GM19099 (cell line): ENCODE results near the gene PRKCE.

Experiments used
- POLR2A ChIP-seq: IDR thresholded peaks from 3 replicates; pipeline ENCODE4 v1.6.1; 2011; ENCODE audit warnings: low read depth; ENCODE audit not compliant: insufficient read length; ENCODE audit errors: extremely low read depth

The PRKCE gene

GRCh38 chr2:46177461-46178089, 526.1 kb downstream of the PRKCE start:
- TF ChIP-seq POLR2A, result no peak

GRCh38 chr2:46179037-46179621, 527.7 kb downstream of the PRKCE start:
- no peak for TF ChIP-seq POLR2A

GRCh38 chr2:46180189-46180588, 528.7 kb downstream of the PRKCE start:
- TF ChIP-seq POLR2A, result no peak

- no peak for TF ChIP-seq POLR2A
These were observed 529.8 kb downstream of the PRKCE start for GRCh38 chr2:46181306-46181705.

- TF ChIP-seq POLR2A, result no peak
These were observed 530.5 kb downstream of the PRKCE start for GRCh38 chr2:46181789-46182530.

- TF ChIP-seq POLR2A, result no peak
These were observed 532.0 kb downstream of the PRKCE start for GRCh38 chr2:46183426-46183825.

- no peak for TF ChIP-seq POLR2A
These were observed 533.5 kb downstream of the PRKCE start for GRCh38 chr2:46184794-46185583.

GRCh38 chr2:46187112-46187618, 535.7 kb downstream of the PRKCE start:
- no peak for TF ChIP-seq POLR2A

- TF ChIP-seq POLR2A, result no peak
These were observed 536.7 kb downstream of the PRKCE start for GRCh38 chr2:46188041-46188716.

GRCh38 chr2:46193356-46193755, 541.9 kb downstream of the PRKCE start:
- TF ChIP-seq POLR2A, result no peak

- TF ChIP-seq POLR2A, result no peak
These were observed 542.4 kb downstream of the PRKCE start for GRCh38 chr2:46193855-46194254.

- TF ChIP-seq POLR2A, result no peak
These were observed 543.4 kb downstream of the PRKCE start for GRCh38 chr2:46194856-46195255.

GRCh38 chr2:46195819-46196218, 544.3 kb downstream of the PRKCE start:
- TF ChIP-seq POLR2A, result no peak

- no peak for TF ChIP-seq POLR2A
These were observed 545.5 kb downstream of the PRKCE start for GRCh38 chr2:46196871-46197462.
